HG02970 (cell line): ENCODE data around the gene TXNRD1.
"Not testable (repeated sequence)": the region's sequence is repeated elsewhere in the genome, so short reads cannot be mapped to it uniquely, and the experiment has no call there.

Experiments used
- ATAC-seq: cut with Tn5 transposase; IDR thresholded peaks from one replicate; pipeline ENCODE4 v1.9.1; 2021; ENCODE audit warnings: mild to moderate bottlenecking, moderate library complexity, moderate number of reproducible peaks; ENCODE audit not compliant: unreplicated experiment, low FRiP score

The TXNRD1 gene

GRCh38 chr12:104317538-104318210 is 102.1 kb downstream of the TXNRD1 start:
- no peak for ATAC-seq

DNA sequence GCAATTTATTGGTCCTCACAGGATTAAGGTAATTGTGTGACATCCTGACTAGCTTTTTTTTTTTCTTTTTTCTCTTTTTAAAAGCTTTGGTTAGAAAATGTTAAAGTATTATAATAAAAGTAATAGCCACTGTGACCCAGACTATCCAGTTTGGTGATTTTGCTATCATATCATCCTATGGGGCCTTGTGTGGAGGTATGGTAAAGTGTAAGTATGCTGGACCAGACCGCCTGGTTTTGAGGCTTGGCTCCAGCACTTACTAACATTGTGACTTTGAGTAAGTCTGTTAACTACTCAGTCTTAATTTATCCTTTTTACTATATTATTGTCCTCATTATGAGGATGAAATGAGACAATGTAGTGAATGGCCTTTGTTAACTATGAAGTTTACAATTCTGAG is 103.4 kb downstream of the TXNRD1 start:
- ATAC-seq = no peak

- ATAC-seq = no peak
Measured at GRCh38 chr12:104319918-104320626, 104.5 kb downstream of the TXNRD1 start.

GRCh38 chr12:104320627-104321024 is 105.0 kb downstream of the TXNRD1 start:
- ATAC-seq = no peak

- ATAC-seq = no peak
Measured at GRCh38 chr12:104321949-104322348, 106.4 kb downstream of the TXNRD1 start.

DNA sequence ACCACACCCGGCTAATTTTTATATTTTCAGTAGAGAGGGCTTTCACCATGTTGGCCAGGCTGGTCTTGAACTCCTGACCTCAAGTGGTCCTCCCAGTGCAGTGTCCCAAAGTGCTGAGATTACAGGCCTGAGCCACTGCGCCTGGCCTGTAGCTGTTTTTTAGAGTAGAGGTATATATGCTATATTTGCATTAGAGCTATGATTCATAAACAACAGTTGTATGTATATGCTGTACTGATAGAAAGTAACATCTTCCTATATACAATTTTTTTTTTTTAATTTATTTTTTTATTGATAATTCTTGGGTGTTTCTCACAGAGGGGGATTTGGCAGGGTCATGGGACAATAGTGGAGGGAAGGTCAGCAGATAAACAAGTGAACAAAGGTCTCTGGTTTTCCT is 107.0 kb downstream of the TXNRD1 start:
- ATAC-seq = not testable (repeated sequence)

DNA sequence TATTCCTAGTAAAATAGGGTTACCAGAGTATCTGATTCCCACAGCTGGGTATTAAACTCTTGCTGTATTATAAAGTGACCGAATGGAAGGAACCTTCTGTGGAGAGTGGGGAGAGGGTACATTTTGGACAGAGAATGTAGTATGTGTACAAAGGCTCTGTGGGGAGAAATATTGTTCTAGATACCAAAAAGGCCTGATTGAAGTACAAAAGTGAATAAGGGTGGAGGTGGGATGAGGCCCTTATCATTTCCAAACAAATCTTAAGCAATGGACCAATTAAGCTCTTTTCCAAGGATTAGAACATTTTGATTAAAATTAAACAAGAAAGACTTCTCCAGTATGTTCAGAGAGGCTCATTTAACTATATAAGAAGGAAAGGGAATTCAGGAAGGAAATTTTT is 108.3 kb downstream of the TXNRD1 start:
- ATAC-seq = no peak

- ATAC-seq = not testable (repeated sequence)
Measured at GRCh38 chr12:104328278-104328677, 112.7 kb downstream of the TXNRD1 start.

DNA sequence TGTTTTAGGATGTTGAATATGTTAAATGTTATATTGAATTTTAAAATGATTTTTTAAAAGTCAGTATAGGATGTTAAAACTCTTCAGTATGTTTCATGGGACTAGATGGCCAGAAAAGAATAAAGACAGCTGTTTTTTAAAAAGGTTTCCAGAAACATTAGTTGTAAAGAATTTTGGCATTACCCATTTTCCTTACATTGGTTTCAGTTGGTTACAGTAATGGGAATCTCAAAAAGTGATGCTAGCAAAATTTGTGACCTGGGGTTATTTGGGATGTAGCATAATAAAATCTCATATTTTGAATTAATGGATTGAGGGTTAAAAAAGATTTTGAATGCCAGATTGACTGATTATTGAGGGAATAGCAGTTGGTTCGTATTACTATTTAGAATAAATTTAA is 113.2 kb downstream of the TXNRD1 start:
- ATAC-seq = no peak

DNA sequence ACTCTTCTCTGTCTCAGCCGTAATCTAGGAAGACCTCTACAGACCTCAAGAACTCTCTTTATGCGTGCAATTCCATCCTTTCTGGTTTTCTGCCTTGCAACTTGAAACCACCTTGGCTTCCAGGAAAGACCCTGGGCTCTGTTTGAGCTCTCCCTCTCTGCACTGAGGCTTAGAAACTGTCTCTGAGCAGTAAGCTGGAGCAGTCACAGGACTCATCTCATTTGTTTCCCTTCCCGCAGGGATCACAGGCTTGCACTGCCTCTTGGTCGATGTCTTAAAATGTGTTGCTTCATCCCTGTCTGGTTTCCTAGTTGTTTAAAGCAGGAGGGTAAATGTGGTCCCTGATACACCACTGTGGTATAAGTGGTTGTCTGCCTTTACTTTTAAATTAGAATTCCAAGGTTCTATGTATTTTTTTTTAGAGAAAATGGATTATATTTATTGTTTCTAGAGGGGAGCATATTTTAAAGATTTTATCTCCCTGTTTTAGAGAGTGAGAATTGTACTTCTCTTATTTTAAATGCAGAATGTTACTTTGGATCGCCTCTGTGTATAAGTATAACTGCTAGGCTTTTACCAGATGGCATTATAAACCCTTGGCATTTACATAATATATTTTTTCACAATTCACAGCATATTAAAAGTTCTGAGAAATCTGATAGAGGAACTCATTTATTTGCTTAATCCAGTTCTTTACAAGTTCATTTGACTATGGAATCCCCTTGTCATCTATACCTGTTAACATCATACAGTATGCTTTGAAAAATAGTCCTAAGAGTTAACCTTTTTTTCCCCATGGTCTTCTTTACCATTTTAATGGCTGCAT is 114.3 kb downstream of the TXNRD1 start:
- no peak for ATAC-seq

- ATAC-seq = no peak
Measured at GRCh38 chr12:104331376-104331775, 115.8 kb downstream of the TXNRD1 start.

DNA sequence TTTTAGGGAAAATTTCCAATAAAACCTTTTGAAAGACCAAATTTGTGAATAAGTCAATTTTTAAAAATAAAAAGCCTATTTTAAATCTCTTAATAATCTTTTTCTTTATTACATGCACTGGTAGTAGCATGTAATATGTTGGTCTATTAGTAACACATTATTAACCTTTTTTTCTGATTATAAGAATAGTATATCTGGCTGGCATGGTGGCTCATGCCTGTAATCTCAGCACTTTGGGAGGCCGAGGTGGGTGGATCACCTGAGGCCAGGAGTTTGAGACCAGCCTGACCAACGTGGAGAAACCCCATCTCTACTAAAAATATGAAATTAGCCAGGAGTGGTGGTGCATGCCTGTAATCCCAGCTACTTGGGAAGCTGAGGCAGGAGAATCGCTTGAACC is 116.7 kb downstream of the TXNRD1 start:
- not testable (repeated sequence) for ATAC-seq

- ATAC-seq = no peak
Measured at GRCh38 chr12:104333692-104334255, 118.2 kb downstream of the TXNRD1 start.

GRCh38 chr12:104334581-104334980 is 119.0 kb downstream of the TXNRD1 start:
- no peak for ATAC-seq

DNA sequence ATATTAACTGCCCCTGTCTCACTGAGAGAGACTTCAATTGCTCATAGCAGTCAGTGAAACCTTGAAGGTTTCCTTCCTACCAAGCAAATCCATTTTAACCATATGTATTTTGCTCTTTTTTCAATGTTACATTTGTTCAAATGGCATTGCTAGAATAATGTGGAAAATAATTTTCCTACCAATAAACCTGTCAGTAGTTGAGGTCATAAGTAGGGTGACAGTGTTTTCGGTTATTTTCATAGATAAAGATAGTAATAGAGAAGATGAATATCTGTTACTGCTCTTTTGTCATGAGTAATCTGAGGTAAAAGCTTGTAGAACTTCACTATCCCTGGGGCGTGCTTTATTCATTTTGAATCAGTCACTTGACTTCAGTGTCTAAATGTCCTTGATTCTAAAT is 120.5 kb downstream of the TXNRD1 start:
- no peak for ATAC-seq

- ATAC-seq = no peak
Measured at GRCh38 chr12:104337030-104337558, 121.5 kb downstream of the TXNRD1 start.

- no peak for ATAC-seq
Measured at GRCh38 chr12:104339663-104340062, 124.1 kb downstream of the TXNRD1 start.

GRCh38 chr12:104340177-104340576 is 124.6 kb downstream of the TXNRD1 start:
- no peak for ATAC-seq

DNA sequence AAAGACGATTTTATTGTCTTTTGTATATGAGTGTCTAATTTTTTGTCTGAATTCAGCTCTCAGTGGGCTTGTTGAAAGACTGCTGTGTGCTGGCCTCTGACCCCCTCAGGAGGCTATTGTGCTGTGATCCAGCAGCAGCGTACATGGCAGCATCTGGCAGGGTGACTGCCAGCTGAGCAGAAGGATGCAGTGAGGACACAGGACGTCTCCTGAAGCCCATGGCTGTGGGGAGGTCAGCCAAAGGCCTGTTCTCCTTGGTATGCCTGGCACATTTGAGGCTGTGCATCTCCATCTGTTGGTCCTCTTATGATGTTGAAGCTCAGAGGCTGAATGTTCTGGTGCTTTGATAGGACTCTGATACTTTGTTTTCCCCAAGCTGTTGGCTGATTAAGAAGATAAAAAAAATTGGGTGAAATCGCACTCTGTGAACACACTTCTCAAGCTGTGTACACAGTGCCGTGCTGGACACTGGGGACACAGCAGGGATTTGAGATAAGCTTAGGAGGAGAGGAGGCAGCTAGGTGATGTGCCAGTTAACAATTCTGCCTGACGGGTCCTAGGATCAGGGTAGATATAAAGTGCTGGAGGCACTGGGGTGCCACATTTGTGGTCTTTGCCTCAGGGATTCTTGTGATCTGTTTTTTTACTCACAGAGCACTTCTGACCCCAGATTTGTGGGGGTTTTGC is 125.5 kb downstream of the TXNRD1 start:
- ATAC-seq = no peak

DNA sequence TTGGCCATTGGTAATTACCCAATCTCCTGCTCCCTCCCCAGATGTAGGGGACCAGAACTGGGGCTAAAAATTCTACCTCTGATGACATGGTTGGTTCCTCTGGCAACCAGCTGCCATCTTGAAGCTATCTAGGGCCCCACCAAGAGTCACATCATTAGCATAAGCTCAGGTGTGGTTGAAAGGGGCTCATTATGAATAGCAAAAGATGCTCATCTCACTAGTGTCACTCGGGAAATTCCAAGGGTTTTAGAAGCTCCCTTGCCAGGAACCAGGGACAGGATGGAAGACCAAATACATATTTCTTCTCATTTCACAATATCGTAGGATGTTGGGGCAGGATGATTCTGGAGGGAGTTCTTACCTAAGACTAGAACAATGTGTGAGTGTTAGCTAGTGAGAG is 126.6 kb downstream of the TXNRD1 start:
- ATAC-seq = no peak
